ENCODE measurements around the gene RIMS1.

The RIMS1 gene

GRCh38 chr6:72422171-72422570, 535.8 kb downstream of the RIMS1 start:
- no peak for DNase-seq
- in situ Hi-C loops (cut with MboI; ENCODE audit: low pct_unique_long_range_greater_than_20kb, low sequenced_read_pairs) = loop anchor here (25.0 kb wide), 2 partner anchors 165 to 765 kb away; no protein-coding TSS in a partner anchor

GRCh38 chr6:72424476-72424875, 538.1 kb downstream of the RIMS1 start:
- in situ Hi-C loops (cut with MboI; ENCODE audit: low pct_unique_long_range_greater_than_20kb, low sequenced_read_pairs) = loop anchor here (25.0 kb wide), 2 partner anchors 163 to 763 kb away; no protein-coding TSS in a partner anchor
- DNase-seq = no peak

GRCh38 chr6:72425003-72425681, 538.8 kb downstream of the RIMS1 start:
- DNase-seq = no peak
- in situ Hi-C loops (cut with MboI; ENCODE audit: low pct_unique_long_range_greater_than_20kb, low sequenced_read_pairs) = no loop called here

DNA sequence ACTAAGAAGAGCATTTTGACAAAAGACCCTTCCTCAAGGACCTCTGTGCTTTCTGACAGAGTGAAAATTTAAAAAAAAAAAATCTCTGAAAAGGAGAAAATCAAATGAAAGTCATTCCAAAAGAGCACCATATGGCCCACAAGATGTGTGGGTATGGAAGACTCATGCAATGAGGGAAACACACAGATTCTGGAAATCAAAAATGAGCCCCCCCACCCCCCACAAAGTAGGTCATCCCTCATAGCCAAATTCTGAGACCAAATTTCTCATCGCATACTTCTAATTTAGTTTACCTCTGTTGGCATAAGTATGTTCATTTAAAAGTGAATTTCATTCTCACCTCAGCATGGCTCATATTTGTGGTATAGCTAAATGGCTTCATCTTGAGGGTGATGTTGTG, 554.3 kb downstream of the RIMS1 start:
- in situ Hi-C loops (cut with MboI; ENCODE audit: low pct_unique_long_range_greater_than_20kb, low sequenced_read_pairs) = no loop called here
- DNase-seq = no peak

- DNase-seq = no peak
- in situ Hi-C loops (cut with MboI; ENCODE audit: low pct_unique_long_range_greater_than_20kb, low sequenced_read_pairs) = no loop called here
Measured at GRCh38 chr6:72446430-72446829, 560.1 kb downstream of the RIMS1 start.

All from KBM-7 (cell line).